Dermis microvascular lymphatic vessel endothelial cell (primary cell): ENCODE measurements around the gene TDRD1. TPM values are rescaled to one million over a fixed set of nuclear protein-coding genes. Genes with fewer than 3 reads are reported as not detected.

Experiments
- DNase-seq, 2 donors: peaks; one replicate each; pipeline versions ENCODE4 v3.0.0 to v3.0.0-alpha.2; 2010; ENCODE audit warnings: low read depth in 2 of 2
- total RNA-seq: library from RNA; depleted of rRNA; stranded (reverse); fragments of >200 nt; gene quantifications from 2 replicates; pipeline ENCODE4 v1.2.1, GENCODE V29; 2014

TDRD1 gene
- total RNA-seq, 1 donor from 2014 or later, result not detected

- peak; percentile 73 to 94 for DNase-seq
Observed at GRCh38 chr10:114173921-114174694, 5.0 kb upstream of the TDRD1 start, which contains the start of gene CCDC186. Gene CCDC186, minus strand, starts transcription at chr10:114174203. Its CDS starts 10,935 bp downstream, at chr10:114163268.

GRCh38 chr10:114174695-114175188 lies 4.4 kb upstream of the TDRD1 start:
- no peak for DNase-seq

- DNase-seq, result no peak
Observed at GRCh38 chr10:114175667-114176066, 3.5 kb upstream of the TDRD1 start.

GRCh38 chr10:114176511-114176910 lies 2.6 kb upstream of the TDRD1 start:
- DNase-seq, result no peak

GRCh38 chr10:114179747-114180146 lies 594 bp downstream of the TDRD1 start:
- no peak for DNase-seq

GRCh38 chr10:114180937-114181336 lies 1.8 kb downstream of the TDRD1 start:
- no peak for DNase-seq

GRCh38 chr10:114181971-114182370 lies 2.8 kb downstream of the TDRD1 start:
- peak; percentile 32 to 51 for DNase-seq

- no peak for DNase-seq
Observed at GRCh38 chr10:114183563-114183962, 4.4 kb downstream of the TDRD1 start.

- DNase-seq, result no peak
Observed at GRCh38 chr10:114184276-114184675, 5.1 kb downstream of the TDRD1 start.

GRCh38 chr10:114188001-114188400 lies 8.8 kb downstream of the TDRD1 start:
- DNase-seq, result no peak

- DNase-seq, result no peak
Observed at GRCh38 chr10:114188900-114189299, 9.7 kb downstream of the TDRD1 start.

GRCh38 chr10:114189700-114190099 lies 10.5 kb downstream of the TDRD1 start:
- DNase-seq, result no peak

GRCh38 chr10:114195079-114195478 lies 15.9 kb downstream of the TDRD1 start:
- no peak for DNase-seq

- no peak for DNase-seq
Observed at GRCh38 chr10:114199239-114199638, 20.1 kb downstream of the TDRD1 start.

GRCh38 chr10:114202812-114203211 lies 23.7 kb downstream of the TDRD1 start:
- no peak for DNase-seq

- DNase-seq, result no peak
Observed at GRCh38 chr10:114206902-114207301, 27.7 kb downstream of the TDRD1 start.

GRCh38 chr10:114207349-114207748 lies 28.2 kb downstream of the TDRD1 start:
- DNase-seq, result no peak

GRCh38 chr10:114208351-114208750 lies 29.2 kb downstream of the TDRD1 start:
- DNase-seq, result no peak

GRCh38 chr10:114212153-114212552 lies 33.0 kb downstream of the TDRD1 start:
- DNase-seq, result no peak

GRCh38 chr10:114215033-114215432 lies 35.9 kb downstream of the TDRD1 start:
- DNase-seq, result no peak

- DNase-seq, result no peak
Observed at GRCh38 chr10:114220281-114220680, 41.1 kb downstream of the TDRD1 start.

- DNase-seq, result no peak
Observed at GRCh38 chr10:114221235-114221634, 42.1 kb downstream of the TDRD1 start.

GRCh38 chr10:114223066-114223465 lies 43.9 kb downstream of the TDRD1 start:
- no peak for DNase-seq
